Measurements from ENCODE around the gene TUBG2. TPM values are rescaled to one million over a fixed set of nuclear protein-coding genes. Genes with fewer than 3 reads are reported as not detected.

TUBG2 gene
- total and polyA plus RNA-seq, 2 of the 8 experiments (the other 6 are each of a cell fraction or from before 2014, with no cell fraction given): 14.8 to 16.6 TPM

GRCh38 chr17:42612013-42612412 is 47.1 kb upstream of the TUBG2 start (continued):
- TF ChIP-seq CHD7 (IDR thresholded peaks at IDR 0.05; ENCODE audit: insufficient replicate concordance, low read length) (no peak), SIRT6 (IDR thresholded peaks at IDR 0.05; ENCODE audit: low read length) (no peak), POLR2A (IDR thresholded peaks at IDR 0.05; ENCODE audit: control extremely low read depth in 1 of 2, low read depth in 2 of 2, low read length in 2 of 2) (no peak), SIX5 (IDR thresholded peaks at IDR 0.05; ENCODE audit: low read depth, low read length) (no peak), RNF2 (IDR thresholded peaks at IDR 0.05; ENCODE audit: borderline replicate concordance, low read depth, low read length, missing control alignments, poor library complexity, severe bottlenecking) (no peak), FOSL1 (IDR thresholded peaks at IDR 0.05; ENCODE audit: insufficient read depth, low read depth, low read length) (no peak)
